ENCODE measurements around the gene SGSM2. TPM values are rescaled to one million over a fixed set of nuclear protein-coding genes. Genes with fewer than 3 reads are reported as not detected.

SGSM2 gene
- total and polyA plus RNA-seq, 4 donors = 5.5 to 17.5 (median 12.4) TPM

GRCh38 chr17:2372681-2373080 lies 35.4 kb downstream of the SGSM2 start:
- no peaks in the 10 kb centered on the region for H3K27me3 ChIP-seq (ENCODE audit: control insufficient read depth in 4 of 4, insufficient read depth in 4 of 4, low read length in 3 of 4)
- H3K4me3 ChIP-seq (ENCODE audit: low read depth in 1 of 3, low read length in 3 of 3) = no peak overlapping the region
- H3K9me3 ChIP-seq (ENCODE audit: control insufficient read depth in 4 of 4, low read length in 3 of 4) = no peaks in the 10 kb centered on the region
- no peak for DNase-seq (ENCODE audit: low spot score)
- WGBS = 96% methylated on average over 16 of the region's 16 CpGs
- peaks cover 0 to 3% (median 1%) of the 10 kb centered on the region in 4 donors for H3K4me1 ChIP-seq (ENCODE audit: control insufficient read depth in 4 of 4, insufficient read depth in 4 of 4, low read length in 3 of 4)
- no peak overlapping the region for H3K27ac ChIP-seq (ENCODE audit: low read depth in 1 of 2, low read length in 2 of 2)
- H3K9ac ChIP-seq (ENCODE audit: low read depth in 1 of 2, low read length in 2 of 2) = no peak overlapping the region
- TF ChIP-seq ATF3 (IDR thresholded peaks at IDR 0.05) = no peak
- TF ChIP-seq, protein P1, sequence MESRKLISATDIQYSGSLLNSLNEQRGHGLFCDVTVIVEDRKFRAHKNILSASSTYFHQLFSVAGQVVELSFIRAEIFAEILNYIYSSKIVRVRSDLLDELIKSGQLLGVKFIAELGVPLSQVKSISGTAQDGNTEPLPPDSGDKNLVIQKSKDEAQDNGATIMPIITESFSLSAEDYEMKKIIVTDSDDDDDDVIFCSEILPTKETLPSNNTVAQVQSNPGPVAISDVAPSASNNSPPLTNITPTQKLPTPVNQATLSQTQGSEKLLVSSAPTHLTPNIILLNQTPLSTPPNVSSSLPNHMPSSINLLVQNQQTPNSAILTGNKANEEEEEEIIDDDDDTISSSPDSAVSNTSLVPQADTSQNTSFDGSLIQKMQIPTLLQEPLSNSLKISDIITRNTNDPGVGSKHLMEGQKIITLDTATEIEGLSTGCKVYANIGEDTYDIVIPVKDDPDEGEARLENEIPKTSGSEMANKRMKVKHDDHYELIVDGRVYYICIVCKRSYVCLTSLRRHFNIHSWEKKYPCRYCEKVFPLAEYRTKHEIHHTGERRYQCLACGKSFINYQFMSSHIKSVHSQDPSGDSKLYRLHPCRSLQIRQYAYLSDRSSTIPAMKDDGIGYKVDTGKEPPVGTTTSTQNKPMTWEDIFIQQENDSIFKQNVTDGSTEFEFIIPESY (IDR thresholded peaks at IDR 0.05) = no peak
- TF ChIP-seq TAF1 (conservative IDR thresholded peaks at IDR 0.05) = no peak
- no peak for TF ChIP-seq FOXA2 (IDR thresholded peaks at IDR 0.05)
- TF ChIP-seq, protein P2, sequence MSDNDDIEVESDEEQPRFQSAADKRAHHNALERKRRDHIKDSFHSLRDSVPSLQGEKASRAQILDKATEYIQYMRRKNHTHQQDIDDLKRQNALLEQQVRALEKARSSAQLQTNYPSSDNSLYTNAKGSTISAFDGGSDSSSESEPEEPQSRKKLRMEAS (IDR thresholded peaks at IDR 0.05) = no peak
- TF ChIP-seq JUND (IDR thresholded peaks at IDR 0.05) = no peak
- peaks cover 1 to 21% (median 8%) of the 10 kb centered on the region in 4 donors for H3K36me3 ChIP-seq (ENCODE audit: control insufficient read depth in 4 of 4, insufficient read depth in 3 of 4, low read depth in 1 of 4, low read length in 3 of 4)

DNA sequence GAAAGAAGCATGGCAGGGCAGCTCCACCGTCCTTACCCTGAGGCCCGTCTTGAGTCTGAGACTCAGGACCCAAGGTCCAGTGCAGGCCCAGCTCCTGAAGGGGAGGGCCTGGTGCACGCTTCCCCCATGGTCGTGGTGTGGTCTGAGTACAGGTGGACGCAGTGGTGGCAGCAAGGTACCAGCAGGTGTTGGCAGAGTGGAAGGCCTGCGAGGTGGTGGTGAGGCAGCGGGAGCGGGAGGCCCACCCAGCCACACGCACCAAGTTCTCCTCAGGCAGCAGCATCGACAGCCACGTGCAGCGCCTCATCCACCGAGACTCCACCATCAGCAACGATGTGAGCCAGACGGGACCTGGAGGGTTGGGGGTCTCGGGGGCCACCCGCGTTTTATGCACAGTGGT lies 35.9 kb downstream of the SGSM2 start:
- Histone ChIP-seq H3K27ac (ENCODE audit: low read depth in 1 of 2, low read length in 2 of 2) (no peak overlapping the region), H3K9me3 (ENCODE audit: control insufficient read depth in 4 of 4, low read length in 3 of 4) (no peaks in the 10 kb centered on the region), H3K4me1 (ENCODE audit: control insufficient read depth in 4 of 4, insufficient read depth in 4 of 4, low read length in 3 of 4) (peaks cover 0 to 4% (median 1%) of the 10 kb centered on the region in 4 donors), H3K9ac (ENCODE audit: low read depth in 1 of 2, low read length in 2 of 2) (no peak overlapping the region), H3K4me3 (ENCODE audit: low read depth in 1 of 3, low read length in 3 of 3) (no peak overlapping the region), H3K27me3 (ENCODE audit: control insufficient read depth in 4 of 4, insufficient read depth in 4 of 4, low read length in 3 of 4) (no peaks in the 10 kb centered on the region), H3K36me3 (ENCODE audit: control insufficient read depth in 4 of 4, insufficient read depth in 3 of 4, low read depth in 1 of 4, low read length in 3 of 4) (peaks cover 1 to 24% (median 6%) of the 10 kb centered on the region in 4 donors)
- no peak for DNase-seq (ENCODE audit: low spot score)
- no peak for TF ChIP-seq HNF4A (conservative IDR thresholded peaks at IDR 0.05)
- TF ChIP-seq, protein P1 (IDR thresholded peaks at IDR 0.05) = no peak
- TF ChIP-seq EGR1 (IDR thresholded peaks at IDR 0.05; ENCODE audit: low read depth in 2 of 2) = no peak
- no peak for TF ChIP-seq RXRA (IDR thresholded peaks at IDR 0.05)
- no peak for TF ChIP-seq NR2F2 (IDR thresholded peaks at IDR 0.05)
- no peak for TF ChIP-seq HNF4G (IDR thresholded peaks at IDR 0.05)
- TF ChIP-seq ATF3 (IDR thresholded peaks at IDR 0.05) = no peak
- no peak for TF ChIP-seq GABPA (IDR thresholded peaks at IDR 0.05 in 1 of 2, conservative IDR thresholded peaks at IDR 0.05 in 1 of 2)
- TF ChIP-seq FOXA2 (IDR thresholded peaks at IDR 0.05) = no peak
- TF ChIP-seq SP1 (IDR thresholded peaks at IDR 0.05) = no peak
- TF ChIP-seq TAF1 (conservative IDR thresholded peaks at IDR 0.05) = no peak
- no peak for TF ChIP-seq JUND (IDR thresholded peaks at IDR 0.05)
- TF ChIP-seq, protein P3, sequence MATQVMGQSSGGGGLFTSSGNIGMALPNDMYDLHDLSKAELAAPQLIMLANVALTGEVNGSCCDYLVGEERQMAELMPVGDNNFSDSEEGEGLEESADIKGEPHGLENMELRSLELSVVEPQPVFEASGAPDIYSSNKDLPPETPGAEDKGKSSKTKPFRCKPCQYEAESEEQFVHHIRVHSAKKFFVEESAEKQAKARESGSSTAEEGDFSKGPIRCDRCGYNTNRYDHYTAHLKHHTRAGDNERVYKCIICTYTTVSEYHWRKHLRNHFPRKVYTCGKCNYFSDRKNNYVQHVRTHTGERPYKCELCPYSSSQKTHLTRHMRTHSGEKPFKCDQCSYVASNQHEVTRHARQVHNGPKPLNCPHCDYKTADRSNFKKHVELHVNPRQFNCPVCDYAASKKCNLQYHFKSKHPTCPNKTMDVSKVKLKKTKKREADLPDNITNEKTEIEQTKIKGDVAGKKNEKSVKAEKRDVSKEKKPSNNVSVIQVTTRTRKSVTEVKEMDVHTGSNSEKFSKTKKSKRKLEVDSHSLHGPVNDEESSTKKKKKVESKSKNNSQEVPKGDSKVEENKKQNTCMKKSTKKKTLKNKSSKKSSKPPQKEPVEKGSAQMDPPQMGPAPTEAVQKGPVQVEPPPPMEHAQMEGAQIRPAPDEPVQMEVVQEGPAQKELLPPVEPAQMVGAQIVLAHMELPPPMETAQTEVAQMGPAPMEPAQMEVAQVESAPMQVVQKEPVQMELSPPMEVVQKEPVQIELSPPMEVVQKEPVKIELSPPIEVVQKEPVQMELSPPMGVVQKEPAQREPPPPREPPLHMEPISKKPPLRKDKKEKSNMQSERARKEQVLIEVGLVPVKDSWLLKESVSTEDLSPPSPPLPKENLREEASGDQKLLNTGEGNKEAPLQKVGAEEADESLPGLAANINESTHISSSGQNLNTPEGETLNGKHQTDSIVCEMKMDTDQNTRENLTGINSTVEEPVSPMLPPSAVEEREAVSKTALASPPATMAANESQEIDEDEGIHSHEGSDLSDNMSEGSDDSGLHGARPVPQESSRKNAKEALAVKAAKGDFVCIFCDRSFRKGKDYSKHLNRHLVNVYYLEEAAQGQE (IDR thresholded peaks at IDR 0.05) = no peak
- no peak for TF ChIP-seq CTCF (IDR thresholded peaks at IDR 0.05; ENCODE audit: low read depth, low read length, missing input control)
- WGBS = 96% methylated on average over 18 of the region's 18 CpGs

Data from liver (tissue), 9 donors.